Memory B cell (primary cell): ENCODE measurements around the gene SPOCD1.

Experiments
- ATAC-seq: fragments of 150-1000 bp; cut with Tn5 transposase; 2 replicates; pipeline ENCODE4 v1.10.0; 2021; ENCODE audit warnings: low read depth, mild to moderate bottlenecking, moderate library complexity
- DNase-seq, 2 donors: peaks; one replicate each; pipeline ENCODE4 v3.0.0; 2022; ENCODE audit warnings: low spot score in 2 of 2
- H3K27ac Mint-ChIP-seq: one replicate; pipeline ENCODE4 v1.8.0; 2022; ENCODE audit warnings: mild to moderate bottlenecking, moderate library complexity, mixed read lengths
- H3K27me3 Mint-ChIP-seq: one replicate; pipeline ENCODE4 v1.8.0; 2022; ENCODE audit warnings: mixed read lengths
- H3K36me3 Mint-ChIP-seq: one replicate; pipeline ENCODE4 v1.8.0; 2022; ENCODE audit warnings: mild to moderate bottlenecking, mixed read lengths
- H3K4me1 Mint-ChIP-seq: one replicate; pipeline ENCODE4 v1.8.0; 2022; ENCODE audit warnings: mixed read lengths
- H3K4me3 Mint-ChIP-seq: one replicate; pipeline ENCODE4 v1.8.0; 2022; ENCODE audit warnings: mild to moderate bottlenecking, moderate library complexity, mixed read lengths
- H3K9me3 Mint-ChIP-seq: one replicate; pipeline ENCODE4 v1.8.0; 2022; ENCODE audit warnings: mixed read lengths

The SPOCD1 gene

DNA sequence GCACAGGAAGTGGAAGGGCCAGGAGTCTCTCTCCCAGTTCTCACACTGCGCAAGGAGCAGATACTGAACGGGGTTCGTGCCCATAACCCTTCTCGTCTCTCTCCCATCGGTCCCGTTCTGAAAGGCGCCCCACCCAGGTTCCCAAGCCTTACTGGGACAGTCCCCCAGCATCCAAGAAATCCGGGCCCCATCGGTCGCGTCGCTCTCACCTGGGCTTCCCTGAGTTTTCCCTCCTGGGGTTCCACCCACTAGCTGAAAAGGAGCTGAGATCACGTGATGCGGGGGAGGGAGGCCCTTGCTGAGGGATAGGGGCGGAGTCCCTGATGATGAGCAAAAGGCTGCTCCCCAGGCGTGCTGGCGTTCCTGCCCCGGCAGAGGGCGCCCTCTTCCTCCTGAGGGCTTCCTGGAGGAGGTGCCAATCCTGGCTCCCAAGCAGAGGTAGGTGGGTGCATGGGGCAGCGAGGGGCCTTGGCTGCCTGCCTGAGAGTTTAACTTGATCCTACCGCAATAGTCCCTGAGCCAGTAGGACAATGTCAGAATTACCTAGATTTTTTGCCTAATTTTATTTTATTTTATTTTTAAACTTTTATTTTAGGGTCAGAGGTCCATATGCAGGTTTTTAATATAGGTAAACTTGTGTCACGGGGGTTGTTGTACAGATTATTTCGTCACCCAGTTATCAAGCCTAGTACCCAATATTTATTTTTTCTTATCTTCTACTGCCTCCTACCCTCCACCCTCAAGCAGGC is at the start of gene SPOCD1:
TSS of gene SPOCD1 (minus strand) at position 271 of the 749 bp plus-strand sequence. CDS start 689 bp downstream, outside the sequence.
- peak; percentile 46 to 47 for DNase-seq
- H3K27me3 Mint-ChIP-seq: no peaks in the 10 kb centered on the region
- peaks cover 16% of the 10 kb centered on the region for H3K4me1 Mint-ChIP-seq
- H3K27ac Mint-ChIP-seq: no peak within 1 kb of the TSS
- no peaks in the 10 kb centered on the region for H3K36me3 Mint-ChIP-seq
- no peaks in the 10 kb centered on the region for H3K9me3 Mint-ChIP-seq
- ATAC-seq: peak; percentile 65
- H3K4me3 Mint-ChIP-seq: peak within 1 kb of the TSS; percentile 0

- no peak for ATAC-seq
- no peaks in the 10 kb centered on the region for H3K36me3 Mint-ChIP-seq
Measured at GRCh38 chr1:31862071-31862470, 46.2 kb upstream of the SPOCD1 start.

GRCh38 chr1:31861346-31861745 is 45.5 kb upstream of the SPOCD1 start:
- no peaks in the 10 kb centered on the region for H3K36me3 Mint-ChIP-seq
- peak; percentile 86 for ATAC-seq
- no peak overlapping the region for H3K27ac Mint-ChIP-seq
- H3K4me3 Mint-ChIP-seq: no peak overlapping the region
- H3K9me3 Mint-ChIP-seq: no peaks in the 10 kb centered on the region
- peaks cover under 1% of the 10 kb centered on the region for H3K4me1 Mint-ChIP-seq
- H3K27me3 Mint-ChIP-seq: no peaks in the 10 kb centered on the region
- DNase-seq: peak; percentile 18 to 24

More at GRCh38 chr1:31862071-31862470, 46.2 kb upstream of the SPOCD1 start:
- Mint-ChIP-seq H3K27ac (no peak overlapping the region), H3K4me1 (peaks cover 6% of the 10 kb centered on the region), H3K4me3 (no peak overlapping the region), H3K27me3 (no peaks in the 10 kb centered on the region), H3K9me3 (no peaks in the 10 kb centered on the region)
- no peak for DNase-seq

DNA sequence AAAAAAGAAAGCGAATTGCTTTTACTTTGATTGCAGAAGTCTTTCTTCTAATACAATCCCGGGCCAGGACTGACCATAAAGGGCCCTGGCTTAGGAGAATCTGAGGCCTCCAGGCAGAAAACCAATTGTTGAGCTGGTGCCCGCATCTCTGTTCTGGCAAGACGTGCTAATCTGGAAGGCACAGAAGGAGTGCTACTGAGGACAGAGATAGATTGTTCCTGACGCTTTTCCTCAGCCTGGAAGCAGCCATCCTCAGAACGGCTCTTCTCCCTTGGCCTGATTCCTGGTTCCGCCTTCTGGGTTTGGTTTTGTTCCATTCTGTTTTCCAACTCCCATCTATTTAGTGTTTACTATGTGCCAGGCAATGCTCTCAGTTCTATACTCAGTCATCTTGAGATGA is 44.8 kb upstream of the SPOCD1 start:
- no peaks in the 10 kb centered on the region for H3K9me3 Mint-ChIP-seq
- no peak for DNase-seq
- no peaks in the 10 kb centered on the region for H3K36me3 Mint-ChIP-seq
- H3K4me3 Mint-ChIP-seq: no peak overlapping the region
- no peak overlapping the region for H3K27ac Mint-ChIP-seq
- H3K27me3 Mint-ChIP-seq: no peaks in the 10 kb centered on the region
- ATAC-seq: no peak
- H3K4me1 Mint-ChIP-seq: no peaks in the 10 kb centered on the region

GRCh38 chr1:31859719-31860118 is 43.9 kb upstream of the SPOCD1 start:
- no peak overlapping the region for H3K4me3 Mint-ChIP-seq
- no peaks in the 10 kb centered on the region for H3K27me3 Mint-ChIP-seq
- no peaks in the 10 kb centered on the region for H3K36me3 Mint-ChIP-seq
- ATAC-seq: no peak
- no peaks in the 10 kb centered on the region for H3K4me1 Mint-ChIP-seq
- no peak for DNase-seq
- no peak overlapping the region for H3K27ac Mint-ChIP-seq
- H3K9me3 Mint-ChIP-seq: no peaks in the 10 kb centered on the region

- H3K4me3 Mint-ChIP-seq: no peak overlapping the region
- DNase-seq (no peak), ATAC-seq (no peak)
- H3K36me3 Mint-ChIP-seq: no peaks in the 10 kb centered on the region
- H3K4me1 Mint-ChIP-seq: no peaks in the 10 kb centered on the region
- no peak overlapping the region for H3K27ac Mint-ChIP-seq
- H3K27me3 Mint-ChIP-seq: no peaks in the 10 kb centered on the region
- H3K9me3 Mint-ChIP-seq: no peaks in the 10 kb centered on the region
Measured at GRCh38 chr1:31859044-31859443, 43.2 kb upstream of the SPOCD1 start.

DNA sequence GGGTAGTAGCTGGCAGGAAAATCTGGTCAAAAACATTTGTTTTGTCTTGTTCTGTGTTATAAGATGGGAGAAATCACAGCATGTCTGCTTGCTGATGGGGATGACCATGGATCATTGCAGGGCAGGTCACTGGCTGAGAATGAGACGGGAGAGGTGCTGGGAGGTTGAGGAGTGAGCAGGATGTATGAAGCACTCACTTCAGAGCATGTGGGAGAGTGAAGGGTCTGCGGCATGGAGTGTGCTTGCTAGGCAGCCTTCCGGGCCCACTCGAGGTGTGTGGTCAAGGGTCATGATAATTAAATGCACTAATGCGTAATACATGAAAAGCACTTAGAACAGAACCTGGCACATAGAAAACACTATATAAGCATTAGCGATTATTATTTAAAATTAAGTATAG is 42.0 kb upstream of the SPOCD1 start:
- Mint-ChIP-seq H3K4me3 (no peak overlapping the region), H3K36me3 (no peaks in the 10 kb centered on the region), H3K27me3 (no peaks in the 10 kb centered on the region), H3K4me1 (no peaks in the 10 kb centered on the region), H3K9me3 (no peaks in the 10 kb centered on the region), H3K27ac (no peak overlapping the region)
- DNase-seq: no peak
- no peak for ATAC-seq

DNA sequence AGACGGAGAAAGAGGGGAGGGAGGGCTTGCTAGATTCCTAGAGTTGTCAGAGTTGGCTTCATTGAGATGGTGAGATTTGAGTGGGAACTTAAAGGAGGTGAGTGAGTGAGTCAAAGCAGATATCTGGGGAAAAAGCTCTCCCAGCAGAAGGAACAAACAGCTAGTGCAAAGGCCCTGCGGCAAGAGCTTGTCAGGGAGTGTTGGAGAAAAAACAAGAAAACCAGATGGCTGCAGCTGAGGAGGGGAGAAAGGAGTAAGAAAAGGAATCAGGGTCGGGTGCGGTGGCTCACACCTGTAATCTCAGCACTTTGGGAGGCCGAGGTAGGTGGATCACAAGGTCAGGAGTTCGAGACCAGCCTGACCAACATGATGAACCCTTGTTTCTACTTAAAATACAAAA is 40.3 kb upstream of the SPOCD1 start:
- H3K9me3 Mint-ChIP-seq: no peaks in the 10 kb centered on the region
- H3K27me3 Mint-ChIP-seq: no peaks in the 10 kb centered on the region
- H3K36me3 Mint-ChIP-seq: no peaks in the 10 kb centered on the region
- ATAC-seq: no peak
- H3K4me3 Mint-ChIP-seq: no peak overlapping the region
- no peak for DNase-seq
- H3K4me1 Mint-ChIP-seq: no peaks in the 10 kb centered on the region
- H3K27ac Mint-ChIP-seq: no peak overlapping the region

DNA sequence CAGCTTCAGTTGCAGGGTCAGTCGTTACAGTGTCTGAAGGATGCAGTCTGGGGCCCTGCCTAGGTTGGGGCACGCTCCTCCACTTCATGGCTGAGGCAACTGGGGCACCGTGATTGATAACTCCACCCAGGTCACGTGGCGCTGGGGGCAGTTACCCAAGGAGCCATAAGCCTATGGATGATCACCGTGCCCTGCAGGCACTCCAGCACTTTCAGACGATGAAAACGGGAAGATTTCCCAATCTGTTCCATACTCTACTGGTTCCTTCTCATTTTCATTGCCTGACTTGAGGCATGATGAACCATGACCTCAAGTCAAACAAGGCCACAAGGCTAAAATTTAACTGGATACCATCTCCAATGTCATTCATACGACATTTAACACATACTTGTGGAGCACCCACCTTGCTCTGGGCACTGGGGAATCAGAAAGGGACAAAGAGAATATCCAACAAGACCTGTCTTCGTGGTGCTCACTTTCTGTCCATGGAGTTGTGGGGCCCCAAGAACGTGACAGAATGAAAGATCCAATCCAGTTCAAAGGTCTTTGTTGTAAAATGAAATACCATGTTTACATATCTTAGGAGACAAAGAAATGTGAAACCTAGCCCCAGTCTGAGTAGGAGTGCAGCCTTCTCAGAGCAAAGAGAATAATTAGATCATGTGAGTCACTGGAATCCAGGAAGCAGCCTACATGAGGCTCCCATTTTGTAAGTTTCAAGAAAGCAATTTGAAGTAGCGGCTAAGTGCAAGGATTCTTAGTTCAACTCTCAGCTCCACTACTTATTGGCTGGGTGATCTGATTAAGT is 39.4 kb upstream of the SPOCD1 start:
- no peaks in the 10 kb centered on the region for H3K27me3 Mint-ChIP-seq
- no peak overlapping the region for H3K27ac Mint-ChIP-seq
- ATAC-seq: no peak
- H3K36me3 Mint-ChIP-seq: no peaks in the 10 kb centered on the region
- H3K4me3 Mint-ChIP-seq: no peak overlapping the region
- no peaks in the 10 kb centered on the region for H3K4me1 Mint-ChIP-seq
- no peaks in the 10 kb centered on the region for H3K9me3 Mint-ChIP-seq
- DNase-seq: no peak

DNA sequence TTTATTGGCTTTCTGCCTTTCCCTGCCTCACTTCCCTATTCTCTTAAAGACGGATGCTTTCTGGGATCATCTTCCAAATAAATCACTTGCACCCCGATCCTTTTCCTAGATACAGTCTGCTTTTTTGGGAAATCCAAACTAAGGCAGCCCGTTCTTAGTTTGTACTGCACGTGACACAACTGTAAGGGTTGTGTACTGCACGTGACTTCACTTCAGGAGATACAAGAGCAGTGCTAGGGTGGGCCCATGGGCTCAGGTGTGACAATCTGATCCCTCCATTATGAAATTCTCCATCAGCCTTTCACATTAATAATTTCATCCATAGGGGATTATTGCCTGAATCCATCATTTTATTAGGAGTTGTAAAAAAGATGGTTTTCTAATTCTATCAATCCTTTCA is 33.8 kb upstream of the SPOCD1 start:
- no peak overlapping the region for H3K27ac Mint-ChIP-seq
- H3K9me3 Mint-ChIP-seq: peaks cover 2% of the 10 kb centered on the region

GRCh38 chr1:31848381-31848897 is 32.6 kb upstream of the SPOCD1 start:
- no peak for DNase-seq
- no peaks in the 10 kb centered on the region for H3K27me3 Mint-ChIP-seq
- H3K27ac Mint-ChIP-seq: peak overlapping the region; percentile 57
- peak; percentile 84 for ATAC-seq
- H3K4me3 Mint-ChIP-seq: peak overlapping the region; percentile 30
- peaks cover 28% of the 10 kb centered on the region for H3K4me1 Mint-ChIP-seq
- H3K9me3 Mint-ChIP-seq: peaks cover 2% of the 10 kb centered on the region
- H3K36me3 Mint-ChIP-seq: no peaks in the 10 kb centered on the region

More for the DNA sequence above, 33.8 kb upstream of the SPOCD1 start:
- H3K4me3 Mint-ChIP-seq: no peak overlapping the region
- H3K27me3 Mint-ChIP-seq: no peaks in the 10 kb centered on the region
- no peak for DNase-seq
- H3K36me3 Mint-ChIP-seq: no peaks in the 10 kb centered on the region
- no peak for ATAC-seq
- H3K4me1 Mint-ChIP-seq: peaks cover 26% of the 10 kb centered on the region

- Mint-ChIP-seq H3K4me1 (peaks cover 32% of the 10 kb centered on the region), H3K36me3 (no peaks in the 10 kb centered on the region), H3K9me3 (peaks cover 2% of the 10 kb centered on the region), H3K4me3 (no peak overlapping the region), H3K27me3 (no peaks in the 10 kb centered on the region), H3K27ac (peak overlapping the region; percentile 25)
- no peak for ATAC-seq
- DNase-seq: no peak
Measured at GRCh38 chr1:31846484-31846883, 30.7 kb upstream of the SPOCD1 start.

DNA sequence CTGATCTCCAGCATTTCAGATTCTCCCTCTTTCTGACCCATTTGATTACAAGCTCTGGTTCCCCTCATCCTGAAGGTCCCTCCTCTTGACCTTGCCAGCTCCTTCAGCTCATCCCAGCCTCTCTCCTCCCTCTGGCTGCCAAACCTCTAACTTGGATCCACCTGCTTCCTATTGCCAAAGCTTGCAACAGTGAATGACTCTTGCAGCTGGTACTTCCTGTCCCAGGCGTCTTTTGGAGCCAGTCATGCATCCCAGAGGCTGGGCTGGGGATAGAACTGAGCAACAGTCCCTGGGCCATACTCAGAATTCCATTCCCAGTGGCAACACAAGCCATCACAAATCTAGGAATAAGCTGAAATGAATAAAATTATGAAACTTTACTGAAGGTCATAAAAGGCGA is 27.7 kb upstream of the SPOCD1 start:
- no peak for DNase-seq
- no peaks in the 10 kb centered on the region for H3K36me3 Mint-ChIP-seq
- H3K27ac Mint-ChIP-seq: peak overlapping the region; percentile 5
- no peaks in the 10 kb centered on the region for H3K27me3 Mint-ChIP-seq
- peaks cover 21% of the 10 kb centered on the region for H3K4me1 Mint-ChIP-seq
- peaks cover 2% of the 10 kb centered on the region for H3K9me3 Mint-ChIP-seq
- no peak overlapping the region for H3K4me3 Mint-ChIP-seq
- ATAC-seq: no peak

GRCh38 chr1:31839662-31840343 is 24.0 kb upstream of the SPOCD1 start:
- no peaks in the 10 kb centered on the region for H3K9me3 Mint-ChIP-seq
- peaks cover 5% of the 10 kb centered on the region for H3K4me1 Mint-ChIP-seq
- H3K27me3 Mint-ChIP-seq: peaks cover 2% of the 10 kb centered on the region
- no peak overlapping the region for H3K4me3 Mint-ChIP-seq
- no peak overlapping the region for H3K27ac Mint-ChIP-seq
- DNase-seq (no peak), ATAC-seq (no peak)
- no peaks in the 10 kb centered on the region for H3K36me3 Mint-ChIP-seq
